ENCODE results near the gene SLC35G2.
A peak's percentile ranks its signal among the peaks of the same experiment; 100 is the strongest.
"Not testable (repeated sequence)": the region's sequence is repeated elsewhere in the genome, so short reads cannot be mapped to it uniquely, and the experiment has no call there.

Gene SLC35G2

DNA sequence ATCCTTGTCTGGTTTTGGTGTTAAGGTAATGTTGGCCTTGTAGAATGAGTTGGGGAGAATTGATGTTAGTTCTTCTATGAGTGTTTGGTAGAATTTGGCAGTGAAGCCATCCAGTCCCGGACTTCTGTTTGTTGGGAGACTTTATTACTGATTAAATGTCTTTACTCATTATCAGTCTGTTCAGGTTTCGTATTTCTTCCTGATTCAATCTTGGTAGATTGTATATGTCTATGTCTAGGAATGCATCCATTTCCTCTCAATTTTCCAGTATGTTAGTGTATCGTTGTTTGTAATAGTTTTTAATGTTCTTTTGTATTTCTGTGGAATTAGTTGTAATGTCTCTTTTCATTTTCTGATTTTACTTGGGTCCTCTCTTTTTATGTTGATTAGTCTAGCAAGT, 82.5 kb downstream of the SLC35G2 start:
- Histone ChIP-seq H3K4me2 (ENCODE audit: low read depth, low read length, poor library complexity, severe bottlenecking) (peak overlapping the region; percentile 74), H3K9me2 (replicated peaks; ENCODE audit: insufficient read depth, low read length) (no peaks in the 10 kb centered on the region), H3K79me2 (ENCODE audit: insufficient read depth, low read length) (peaks cover 98% of the 10 kb centered on the region), H3K27me3 (ENCODE audit: low read length) (no peaks in the 10 kb centered on the region), H3K36me3 (ENCODE audit: low read length) (peaks cover 10% of the 10 kb centered on the region), H3K4me3 (ENCODE audit: insufficient read depth, low read length, poor library complexity, severe bottlenecking) (peak overlapping the region; percentile 32), H3K27ac (ENCODE audit: low read depth, low read length) (peak overlapping the region; percentile 85), H4K20me1 (ENCODE audit: low read depth, low read length) (0 out of 2 replicates have a peak, but pooled peaks cover 3% of the 10 kb centered on the region), H3K9ac (ENCODE audit: low read length) (peak overlapping the region; percentile 25), H3K9me3 (ENCODE audit: insufficient read depth, low read length) (peaks cover 9% of the 10 kb centered on the region; the same call in 1 of the 2 replicates), H2AFZ (ENCODE audit: low read depth, low read length, severe bottlenecking) (no peak overlapping the region), H3F3A (ENCODE audit: insufficient read depth) (peaks cover 48% of the 10 kb centered on the region)
- no peak for TF ChIP-seq EZH2phosphoT487 (conservative IDR thresholded peaks at IDR 0.05; ENCODE audit: low read length)
- TF ChIP-seq, protein P1, sequence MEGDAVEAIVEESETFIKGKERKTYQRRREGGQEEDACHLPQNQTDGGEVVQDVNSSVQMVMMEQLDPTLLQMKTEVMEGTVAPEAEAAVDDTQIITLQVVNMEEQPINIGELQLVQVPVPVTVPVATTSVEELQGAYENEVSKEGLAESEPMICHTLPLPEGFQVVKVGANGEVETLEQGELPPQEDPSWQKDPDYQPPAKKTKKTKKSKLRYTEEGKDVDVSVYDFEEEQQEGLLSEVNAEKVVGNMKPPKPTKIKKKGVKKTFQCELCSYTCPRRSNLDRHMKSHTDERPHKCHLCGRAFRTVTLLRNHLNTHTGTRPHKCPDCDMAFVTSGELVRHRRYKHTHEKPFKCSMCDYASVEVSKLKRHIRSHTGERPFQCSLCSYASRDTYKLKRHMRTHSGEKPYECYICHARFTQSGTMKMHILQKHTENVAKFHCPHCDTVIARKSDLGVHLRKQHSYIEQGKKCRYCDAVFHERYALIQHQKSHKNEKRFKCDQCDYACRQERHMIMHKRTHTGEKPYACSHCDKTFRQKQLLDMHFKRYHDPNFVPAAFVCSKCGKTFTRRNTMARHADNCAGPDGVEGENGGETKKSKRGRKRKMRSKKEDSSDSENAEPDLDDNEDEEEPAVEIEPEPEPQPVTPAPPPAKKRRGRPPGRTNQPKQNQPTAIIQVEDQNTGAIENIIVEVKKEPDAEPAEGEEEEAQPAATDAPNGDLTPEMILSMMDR (IDR thresholded peaks at IDR 0.05; ENCODE audit: insufficient read depth, low read length, poor library complexity, severe bottlenecking), result no peak

DNA sequence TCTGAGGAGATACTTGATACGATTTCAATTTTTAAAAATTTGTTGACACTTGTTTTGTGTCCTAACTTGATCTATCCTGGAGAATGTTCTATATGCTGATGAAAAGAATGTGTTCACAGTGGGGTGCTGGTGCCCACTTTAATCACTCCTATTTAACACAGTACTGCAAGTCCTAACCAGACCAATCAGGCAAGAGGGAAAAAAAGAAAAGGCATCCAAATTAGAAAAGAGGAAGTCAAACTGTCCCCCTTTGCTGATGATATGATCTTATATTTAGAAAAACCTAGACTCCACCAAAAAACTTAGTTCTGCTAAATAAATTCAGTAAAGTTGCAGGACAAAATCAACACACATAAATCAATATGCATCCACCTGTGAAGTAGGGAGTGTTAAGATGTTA, 83.6 kb downstream of the SLC35G2 start:
- not testable (repeated sequence) for H3K9me2 ChIP-seq (replicated peaks; ENCODE audit: insufficient read depth, low read length); H3K36me3 ChIP-seq (ENCODE audit: low read length)

DNA sequence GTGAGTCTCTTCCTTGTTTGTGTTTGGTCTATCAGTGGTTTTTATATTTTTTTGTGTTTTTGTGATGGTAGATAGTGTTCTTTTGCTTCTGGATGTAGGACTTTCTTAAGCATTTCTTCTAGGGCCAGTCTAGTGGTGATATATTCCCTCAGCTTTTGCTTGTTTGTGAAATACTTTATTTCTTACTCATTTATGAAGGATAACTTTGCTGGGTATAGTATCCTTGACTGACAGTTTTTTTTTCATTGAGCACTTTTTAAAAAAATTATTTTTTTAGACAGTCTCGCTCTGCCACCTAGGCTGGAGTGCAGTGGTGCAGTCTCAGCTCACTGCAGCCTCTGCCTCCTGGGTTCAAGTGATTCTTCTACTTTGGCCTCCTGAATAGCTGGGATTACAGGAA, 85.0 kb downstream of the SLC35G2 start:
- no peak overlapping the region for H3K4me3 ChIP-seq (ENCODE audit: insufficient read depth, low read length, poor library complexity, severe bottlenecking)
- no peak overlapping the region for H3K9ac ChIP-seq (ENCODE audit: low read length)
- H3K9me2 ChIP-seq (replicated peaks; ENCODE audit: insufficient read depth, low read length), result no peaks in the 10 kb centered on the region
- no peak overlapping the region for H2AFZ ChIP-seq (ENCODE audit: low read depth, low read length, severe bottlenecking)
- H3K27ac ChIP-seq (ENCODE audit: low read depth, low read length), result no peak overlapping the region
- H3K79me2 ChIP-seq (ENCODE audit: insufficient read depth, low read length), result peaks cover 100% of the 10 kb centered on the region
- no peak for TF ChIP-seq EZH2phosphoT487 (conservative IDR thresholded peaks at IDR 0.05; ENCODE audit: low read length)
- TF ChIP-seq, protein P1 (IDR thresholded peaks at IDR 0.05; ENCODE audit: insufficient read depth, low read length, poor library complexity, severe bottlenecking), result no peak
- H3K9me3 ChIP-seq (ENCODE audit: insufficient read depth, low read length), result peaks cover 9% of the 10 kb centered on the region; the same call in 1 of the 2 replicates
- 0 out of 2 replicates have a peak, but pooled peaks cover 3% of the 10 kb centered on the region for H4K20me1 ChIP-seq (ENCODE audit: low read depth, low read length)
- H3K36me3 ChIP-seq (ENCODE audit: low read length), result peaks cover 8% of the 10 kb centered on the region; the same call in 1 of the 2 replicates
- no peaks in the 10 kb centered on the region for H3K27me3 ChIP-seq (ENCODE audit: low read length)
- peaks cover 31% of the 10 kb centered on the region for H3F3A ChIP-seq (ENCODE audit: insufficient read depth)
- H3K4me2 ChIP-seq (ENCODE audit: low read depth, low read length, poor library complexity, severe bottlenecking), result no peak overlapping the region

More for the DNA sequence above, 83.6 kb downstream of the SLC35G2 start:
- H3K4me2 ChIP-seq (ENCODE audit: low read depth, low read length, poor library complexity, severe bottlenecking), result peak overlapping the region; percentile 74
- H4K20me1 ChIP-seq (ENCODE audit: low read depth, low read length); H3K9me3 ChIP-seq (ENCODE audit: insufficient read depth, low read length); H2AFZ ChIP-seq (ENCODE audit: low read depth, low read length, severe bottlenecking); H3K27me3 ChIP-seq (ENCODE audit: low read length): not testable (repeated sequence)
- peak overlapping the region; percentile 85 for H3K27ac ChIP-seq (ENCODE audit: low read depth, low read length)
- H3K79me2 ChIP-seq (ENCODE audit: insufficient read depth, low read length), result peaks cover 100% of the 10 kb centered on the region
- peaks cover 38% of the 10 kb centered on the region for H3F3A ChIP-seq (ENCODE audit: insufficient read depth)
- H3K9ac ChIP-seq (ENCODE audit: low read length), result peak overlapping the region; percentile 25; the same call in 1 of the 2 replicates
- peak overlapping the region; percentile 32 for H3K4me3 ChIP-seq (ENCODE audit: insufficient read depth, low read length, poor library complexity, severe bottlenecking)

DNA sequence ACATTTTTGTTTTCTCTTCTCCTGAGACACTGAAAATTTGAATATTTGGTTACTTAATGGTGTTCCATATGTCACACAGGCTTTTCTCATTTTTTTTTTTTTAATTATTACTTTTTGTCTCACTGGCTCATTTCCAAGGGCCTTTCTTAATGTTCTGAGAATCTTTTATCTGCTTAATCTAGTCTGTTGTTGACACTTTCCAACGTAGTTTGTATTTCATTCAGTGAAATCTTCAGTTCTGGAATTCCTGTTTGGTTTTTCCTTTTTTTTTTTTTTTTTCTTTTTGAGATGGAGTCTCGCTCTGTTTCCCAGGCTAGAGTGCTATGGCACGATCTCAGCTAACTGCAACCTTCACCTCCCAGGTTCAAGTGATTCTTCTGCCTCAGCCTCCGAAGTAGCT, 85.8 kb downstream of the SLC35G2 start:
- Histone ChIP-seq H3K27me3 (ENCODE audit: low read length) (no peaks in the 10 kb centered on the region), H3K4me2 (ENCODE audit: low read depth, low read length, poor library complexity, severe bottlenecking) (no peak overlapping the region), H4K20me1 (ENCODE audit: low read depth, low read length) (0 out of 2 replicates have a peak, but pooled peaks cover 3% of the 10 kb centered on the region), H3K36me3 (ENCODE audit: low read length) (peaks cover 7% of the 10 kb centered on the region; the same call in 1 of the 2 replicates), H2AFZ (ENCODE audit: low read depth, low read length, severe bottlenecking) (no peak overlapping the region), H3K9ac (ENCODE audit: low read length) (no peak overlapping the region), H3K27ac (ENCODE audit: low read depth, low read length) (no peak overlapping the region; the same call in 1 of the 2 replicates), H3F3A (ENCODE audit: insufficient read depth) (peaks cover 30% of the 10 kb centered on the region), H3K9me2 (replicated peaks; ENCODE audit: insufficient read depth, low read length) (no peaks in the 10 kb centered on the region), H3K4me3 (ENCODE audit: insufficient read depth, low read length, poor library complexity, severe bottlenecking) (no peak overlapping the region), H3K9me3 (ENCODE audit: insufficient read depth, low read length) (peaks cover 9% of the 10 kb centered on the region; the same call in 1 of the 2 replicates), H3K79me2 (ENCODE audit: insufficient read depth, low read length) (peaks cover 100% of the 10 kb centered on the region)
- TF ChIP-seq, protein P1 (IDR thresholded peaks at IDR 0.05; ENCODE audit: insufficient read depth, low read length, poor library complexity, severe bottlenecking), result no peak
- no peak for TF ChIP-seq EZH2phosphoT487 (conservative IDR thresholded peaks at IDR 0.05; ENCODE audit: low read length)

All from SU-DHL-6 (cell line).